KBM-7 (cell line): Measurements from ENCODE around the gene PPIP5K1.
"Not testable (repeated sequence)": the region's sequence is repeated elsewhere in the genome, so short reads cannot be mapped to it uniquely, and the experiment has no call there.

Source experiments
- DNase-seq: peaks from one replicate; pipeline ENCODE4 v3.0.0-alpha.2; 2015
- in situ Hi-C: fragments of 300-500 bp; cut with MboI; formaldehyde crosslinking; loops from 2 replicates; pipeline ENCODE4 v1.14.3; 2020; ENCODE audit warnings: low sequenced_read_pairs, low pct_unique_long_range_greater_than_20kb, mixed read lengths

Gene PPIP5K1

DNA sequence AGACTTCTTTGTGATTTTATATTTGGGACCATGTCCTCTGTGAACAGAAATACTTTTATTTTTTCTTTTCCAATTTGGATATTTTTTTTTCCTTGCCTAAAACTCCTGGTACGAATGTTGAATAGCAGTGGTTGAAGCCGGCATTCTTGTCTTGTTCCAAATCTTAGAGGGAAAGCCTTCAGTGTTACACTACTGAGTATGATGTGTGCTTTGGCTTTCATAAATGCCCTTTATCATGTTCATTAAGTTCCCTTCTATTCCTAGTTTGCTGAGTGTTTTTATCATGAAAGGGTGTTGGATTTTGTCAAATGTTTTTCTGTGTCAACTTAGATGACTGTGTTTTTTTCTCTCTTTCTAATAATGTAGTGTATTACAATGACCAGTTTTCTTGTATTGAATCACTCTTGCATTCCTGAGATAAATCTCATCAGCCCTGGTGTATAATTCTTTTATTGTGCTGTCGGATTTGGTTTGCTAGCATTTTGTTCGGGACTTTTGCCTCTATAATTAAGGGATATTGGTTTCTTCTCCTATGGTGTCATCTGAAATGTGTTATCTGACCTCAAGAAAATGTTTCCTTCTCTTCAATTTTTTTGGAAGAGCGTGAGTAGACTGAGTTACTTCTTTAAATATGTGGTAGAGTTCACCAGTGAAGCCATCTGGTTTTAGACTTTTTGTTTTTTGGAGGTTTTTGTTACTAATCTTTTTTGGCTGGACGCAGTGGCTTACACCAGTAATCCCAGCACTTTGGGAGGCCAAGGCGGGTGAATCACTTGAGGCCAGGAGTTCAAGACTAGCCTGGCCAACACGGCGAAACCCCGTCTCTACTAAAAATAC is 39.3 kb downstream of the PPIP5K1 start:
- no peak for DNase-seq
- in situ Hi-C loops, result no loop called here

DNA sequence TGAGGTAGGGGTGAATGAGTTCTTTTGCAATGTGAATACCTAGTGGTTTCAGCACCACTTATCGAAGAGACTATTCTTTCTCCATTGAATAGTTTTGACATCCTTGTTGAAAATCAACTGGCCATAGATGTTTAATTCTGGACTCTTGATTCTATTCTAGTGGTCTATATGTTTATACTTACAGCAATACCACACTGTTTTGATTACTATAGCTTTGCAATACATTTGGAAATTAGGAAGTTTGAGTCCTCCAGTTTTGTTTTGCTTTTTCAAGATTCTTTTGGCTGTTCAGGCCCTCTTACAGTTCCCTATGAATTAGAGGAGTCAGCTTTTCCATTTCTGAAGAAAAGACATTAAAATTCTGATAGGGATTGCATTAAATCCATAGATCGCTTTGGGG is 42.5 kb downstream of the PPIP5K1 start:
- in situ Hi-C loops, result no loop called here
- DNase-seq, result no peak

DNA sequence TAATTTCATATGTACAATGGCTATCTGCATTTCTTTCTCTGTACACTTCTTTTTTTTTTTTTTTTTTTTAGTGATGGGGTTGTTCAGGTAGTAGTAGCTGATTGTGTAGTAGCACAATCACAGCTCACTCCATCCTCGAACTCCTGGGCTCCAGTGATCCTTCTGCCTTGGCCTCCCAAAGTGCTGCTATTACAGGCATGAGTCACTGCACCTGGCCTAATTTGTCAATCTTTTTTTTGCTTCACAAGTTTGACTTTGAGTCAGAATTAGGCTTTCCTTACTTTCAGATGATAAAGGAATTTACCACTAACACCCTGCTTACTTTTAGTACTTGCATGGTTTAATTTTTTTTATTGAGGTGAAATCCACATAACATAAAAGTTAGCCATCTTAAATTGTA is 44.6 kb downstream of the PPIP5K1 start:
- in situ Hi-C loops, result no loop called here
- no peak for DNase-seq

DNA sequence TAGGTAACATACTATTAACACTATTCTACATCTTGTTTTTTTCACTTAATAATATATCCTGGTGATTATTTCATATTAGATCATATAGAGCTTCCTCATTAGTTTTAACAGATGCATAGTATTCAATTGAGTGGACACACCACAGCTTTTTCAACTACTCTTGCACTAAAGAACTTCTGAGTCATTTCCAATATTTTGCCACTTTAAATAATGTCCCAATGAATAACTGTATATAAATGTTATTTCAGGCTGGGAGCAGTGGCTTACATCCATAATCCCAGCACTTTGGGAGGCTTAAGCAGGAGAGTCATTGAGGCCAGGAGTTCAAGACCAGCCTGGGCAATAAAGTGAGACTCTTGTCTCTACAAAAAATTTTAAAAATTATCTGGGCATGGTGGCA is 45.7 kb downstream of the PPIP5K1 start:
- DNase-seq, result no peak
- in situ Hi-C loops, result no loop called here

DNA sequence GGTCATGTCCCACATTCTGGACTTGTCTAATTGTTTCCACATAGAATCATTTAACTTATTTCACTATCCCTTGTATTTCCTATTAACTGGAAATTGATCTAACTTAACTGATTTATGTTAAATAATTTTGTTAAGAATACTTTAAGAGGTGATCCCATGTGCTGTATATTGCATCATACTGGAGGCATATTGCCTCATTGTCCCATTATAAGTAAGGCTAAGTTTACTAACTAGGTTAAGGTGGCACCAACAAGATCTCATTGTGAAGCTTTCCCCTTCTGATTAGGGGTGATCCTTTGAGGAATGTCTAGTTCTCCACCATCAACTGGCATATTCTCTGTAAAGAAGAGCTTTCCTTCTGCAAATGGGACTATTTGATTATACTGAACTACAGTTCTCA is 48.2 kb downstream of the PPIP5K1 start:
- no peak for DNase-seq
- in situ Hi-C loops, result no loop called here

GRCh38 chr15:43538091-43538490 is 51.9 kb downstream of the PPIP5K1 start:
- in situ Hi-C loops, result no loop called here

GRCh38 chr15:43534897-43535296 is 55.1 kb downstream of the PPIP5K1 start:
- in situ Hi-C loops, result no loop called here
- no peak for DNase-seq

More at GRCh38 chr15:43538091-43538490, 51.9 kb downstream of the PPIP5K1 start:
- no peak for DNase-seq

DNA sequence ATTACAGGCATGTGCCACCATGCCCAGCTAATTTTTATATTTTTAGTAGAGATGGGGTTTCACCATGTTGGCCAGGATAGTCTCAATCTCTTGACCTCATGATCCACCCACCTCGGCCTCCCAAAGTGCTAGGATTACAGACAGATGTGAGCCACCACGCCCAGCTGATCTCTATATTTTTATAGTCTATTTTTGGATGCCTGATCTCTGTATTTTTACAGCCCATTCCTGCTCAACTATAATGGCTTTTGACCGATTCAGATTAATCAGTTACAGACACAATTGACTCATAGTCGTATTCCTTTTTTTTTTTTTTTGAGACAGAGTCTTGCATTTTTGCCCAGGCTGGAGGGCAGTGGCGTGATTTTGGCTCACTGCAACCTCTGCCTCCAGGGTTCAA is 57.2 kb downstream of the PPIP5K1 start:
- DNase-seq, in situ Hi-C loops: not testable (repeated sequence)

GRCh38 chr15:43531018-43531670 is 58.9 kb downstream of the PPIP5K1 start:
- no peak for DNase-seq
- in situ Hi-C loops, result no loop called here

- DNase-seq, result no peak
- in situ Hi-C loops, result no loop called here
These were observed 60.2 kb downstream of the PPIP5K1 start for GRCh38 chr15:43529587-43530345.

- in situ Hi-C loops, result no loop called here
These were observed 60.9 kb downstream of the PPIP5K1 start for GRCh38 chr15:43529141-43529540.

GRCh38 chr15:43528542-43529007 is 61.4 kb downstream of the PPIP5K1 start:
- DNase-seq, result no peak
- in situ Hi-C loops, result no loop called here

More at GRCh38 chr15:43529141-43529540, 60.9 kb downstream of the PPIP5K1 start:
- no peak for DNase-seq

GRCh38 chr15:43527802-43528541 is 62.0 kb downstream of the PPIP5K1 start:
- no peak for DNase-seq
- in situ Hi-C loops, result no loop called here

- in situ Hi-C loops, result no loop called here
- no peak for DNase-seq
These were observed 62.8 kb downstream of the PPIP5K1 start for GRCh38 chr15:43527016-43527801.

GRCh38 chr15:43526261-43526930 is 63.6 kb downstream of the PPIP5K1 start:
- in situ Hi-C loops, result no loop called here
- no peak for DNase-seq

DNA sequence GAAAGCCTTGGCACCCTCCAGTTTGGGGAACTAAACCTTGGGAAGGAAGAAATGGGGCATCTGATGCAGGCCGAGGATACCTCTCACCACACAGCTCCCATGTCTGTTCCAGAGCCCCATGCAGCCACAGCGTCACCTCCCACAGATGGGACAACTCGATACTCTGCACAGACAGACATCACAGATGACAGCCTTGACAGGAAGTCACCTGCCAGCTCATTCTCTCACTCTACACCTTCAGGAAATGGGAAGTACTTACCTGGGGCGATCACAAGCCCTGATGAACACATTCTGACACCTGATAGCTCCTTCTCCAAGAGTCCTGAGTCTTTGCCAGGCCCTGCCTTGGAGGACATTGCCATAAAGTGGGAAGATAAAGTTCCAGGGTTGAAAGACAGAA is 64.9 kb downstream of the PPIP5K1 start:
- in situ Hi-C loops, result no loop called here
- DNase-seq, result no peak

- in situ Hi-C loops, result no loop called here
- no peak for DNase-seq
These were observed 65.7 kb downstream of the PPIP5K1 start for GRCh38 chr15:43524254-43524845.

DNA sequence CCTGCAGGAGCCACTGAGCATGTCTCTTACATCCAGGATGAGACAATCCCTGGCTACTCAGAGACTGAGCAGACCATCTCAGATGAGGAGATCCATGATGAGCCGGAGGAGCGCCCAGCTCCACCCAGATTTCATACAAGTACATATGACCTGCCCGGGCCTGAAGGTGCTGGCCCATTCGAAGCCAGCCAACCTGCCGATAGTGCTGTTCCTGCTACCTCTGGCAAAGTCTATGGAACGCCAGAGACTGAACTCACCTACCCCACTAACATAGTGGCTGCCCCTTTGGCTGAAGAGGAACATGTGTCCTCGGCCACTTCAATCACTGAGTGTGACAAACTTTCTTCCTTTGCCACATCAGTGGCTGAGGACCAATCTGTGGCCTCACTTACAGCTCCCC is 66.4 kb downstream of the PPIP5K1 start:
- in situ Hi-C loops, result no loop called here
- no peak for DNase-seq
